CD4-positive, alpha-beta T cell (primary cell): ENCODE data around the gene HYDIN. TPM values are rescaled to one million over a fixed set of nuclear protein-coding genes. Genes with fewer than 3 reads are reported as not detected.
"Not testable (repeated sequence)": the region's sequence is repeated elsewhere in the genome, so short reads cannot be mapped to it uniquely, and the experiment has no call there.

Source experiments
- ATAC-seq: fragments of 200-7000 bp; cut with Tn5 transposase; one replicate; pipeline ENCODE4 v1.10.0; 2022; ENCODE audit warnings: mild to moderate bottlenecking; ENCODE audit not compliant: poor library complexity
- CTCF ChIA-PET: fragments of 350-600 bp; sonication (Branson Sonifier 250); formaldehyde crosslinking; loops from one replicate; lab custom pipeline; 2021; ENCODE audit warnings: antibody characterized with exemption, inconsistent platforms; lab: Charles Lee
- POLR2A ChIA-PET: fragments of 350-600 bp; sonication (Branson Sonifier 250); formaldehyde crosslinking; loops from one replicate; lab custom pipeline; 2021; ENCODE audit warnings: antibody characterized with exemption, inconsistent platforms; lab: Charles Lee
- DNase-seq, 14 experiments: peaks; one replicate each; pipeline ENCODE4 v3.0.0-alpha.2; 2013 to 2020; ENCODE audit warnings: mixed read lengths in 2 of 14
- H3K27ac ChIP-seq, 2 donors: one replicate each; pipeline versions ENCODE4 v1.5.1 to v1.7.0; 2013; ENCODE audit warnings: low read length in 2 of 2, low read depth in 1 of 2, mild to moderate bottlenecking in 1 of 2
- H3K27me3 ChIP-seq, 2 experiments: 1 replicate in 1 of 2; 2 replicates in 1 of 2; pipeline versions ENCODE4 v1.6.1 to v1.7.0; 2013; ENCODE audit warnings: low read length in 2 of 2, control low read depth in 1 of 2, mild to moderate bottlenecking in 1 of 2, moderate library complexity in 1 of 2; ENCODE audit not compliant: insufficient read depth in 2 of 2, control insufficient read depth in 1 of 2
- H3K36me3 ChIP-seq: one replicate; pipeline ENCODE4 v1.6.1; 2013; ENCODE audit warnings: low read length, control low read depth; ENCODE audit not compliant: insufficient read depth
- H3K4me1 ChIP-seq: one replicate; pipeline ENCODE4 v1.6.1; 2013; ENCODE audit warnings: low read length, control low read depth; ENCODE audit not compliant: insufficient read depth
- H3K4me3 ChIP-seq: one replicate; pipeline ENCODE4 v1.5.1; 2013; ENCODE audit warnings: mild to moderate bottlenecking, low read length, moderate library complexity
- H3K9me3 ChIP-seq, 2 experiments: 1 replicate in 1 of 2; 2 replicates in 1 of 2; pipeline versions ENCODE4 v1.6.1 to v1.7.0; 2013; ENCODE audit warnings: low read length in 2 of 2, mild to moderate bottlenecking in 2 of 2, control low read depth in 1 of 2, moderate library complexity in 1 of 2; ENCODE audit not compliant: control insufficient read depth in 1 of 2, insufficient read depth in 1 of 2
- H3K27ac Mint-ChIP-seq: one replicate; pipeline ENCODE4 v1.8.0; 2020; ENCODE audit warnings: mixed read lengths
- H3K27me3 Mint-ChIP-seq: one replicate; pipeline ENCODE4 v1.8.0; 2021; ENCODE audit warnings: mixed read lengths
- H3K36me3 Mint-ChIP-seq: one replicate; pipeline ENCODE4 v1.8.0; 2021; ENCODE audit warnings: low read depth, mixed read lengths
- H3K4me1 Mint-ChIP-seq: one replicate; pipeline ENCODE4 v1.8.0; 2021; ENCODE audit warnings: low read depth, mixed read lengths
- H3K4me3 Mint-ChIP-seq: one replicate; pipeline ENCODE4 v1.8.0; 2020; ENCODE audit warnings: mild to moderate bottlenecking, mixed read lengths
- H3K9me3 Mint-ChIP-seq: one replicate; pipeline ENCODE4 v1.8.0; 2020; ENCODE audit warnings: mixed read lengths
- intact Hi-C, 2 experiments: fragments of 100-400 bp; cut with DNase I in 1 of 2; cut with micrococcal nuclease in 1 of 2; formaldehyde crosslinking; loops; one replicate each; pipeline versions ENCODE4 v1.15.1 to v1.9.0; 2023 to 2025; cut with DNase I, micrococcal nuclease
- total RNA-seq, 174 experiments: library from RNA in 2 of 174; stranded (reverse) in 2 of 174; gene quantifications; one replicate each; pipeline ENCODE4 v1.2.3 and lab custom pipeline; 2021 to 2026

HYDIN gene
- total RNA-seq, 2 experiments from 2014 or later: not detected

DNA sequence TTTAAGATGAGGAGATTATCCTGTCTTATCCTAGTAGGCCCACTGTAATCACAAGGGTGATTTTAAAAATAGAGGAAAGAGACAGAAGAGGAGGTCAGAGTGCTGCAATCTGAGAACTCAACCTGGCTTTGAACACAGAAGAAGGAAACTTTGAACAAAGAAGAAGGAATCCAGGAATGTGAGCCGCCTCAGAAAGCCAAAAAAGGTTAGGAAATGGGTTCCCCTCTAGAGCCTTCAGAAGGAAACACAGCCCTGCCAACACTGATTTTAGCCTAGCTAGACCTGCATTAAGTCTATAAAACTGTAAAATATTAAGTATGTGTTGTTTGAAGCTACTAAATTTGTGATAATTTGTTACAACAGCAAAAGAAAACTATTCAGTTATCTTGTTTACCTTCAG, 149.7 kb downstream of the HYDIN start:
- H3K9me3 ChIP-seq, H3K9me3 Mint-ChIP-seq, H3K36me3 Mint-ChIP-seq, POLR2A ChIA-PET, H3K36me3 ChIP-seq, intact Hi-C loops, CTCF ChIA-PET, H3K4me3 Mint-ChIP-seq, H3K4me1 ChIP-seq, H3K27ac ChIP-seq, H3K27me3 ChIP-seq, H3K27me3 Mint-ChIP-seq, ATAC-seq, H3K4me1 Mint-ChIP-seq, H3K27ac Mint-ChIP-seq, H3K4me3 ChIP-seq, DNase-seq: not testable (repeated sequence)

DNA sequence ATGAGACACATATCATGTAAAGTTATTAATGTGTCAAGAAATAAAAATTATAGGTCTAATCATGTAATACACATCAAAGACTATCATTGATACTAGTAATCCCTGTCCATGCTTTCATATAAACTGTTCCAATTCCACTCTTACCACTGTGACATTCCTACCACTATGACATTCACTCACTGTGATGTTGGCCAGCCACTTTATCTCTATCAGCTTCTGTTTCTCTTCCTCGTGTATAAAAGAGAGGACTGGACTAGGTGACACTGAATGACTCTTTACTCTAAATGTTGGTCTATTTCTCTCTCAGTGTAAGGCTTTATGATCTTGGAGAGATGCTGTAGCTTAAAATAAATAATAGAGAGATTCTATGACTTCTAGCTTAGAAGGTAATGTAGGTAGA, 150.3 kb downstream of the HYDIN start:
- intact Hi-C loops, H3K27ac ChIP-seq, ATAC-seq, H3K27me3 ChIP-seq, H3K4me3 ChIP-seq, H3K36me3 Mint-ChIP-seq, H3K9me3 ChIP-seq, H3K4me1 Mint-ChIP-seq, H3K36me3 ChIP-seq, POLR2A ChIA-PET, H3K27me3 Mint-ChIP-seq, H3K27ac Mint-ChIP-seq, H3K9me3 Mint-ChIP-seq, CTCF ChIA-PET, DNase-seq, H3K4me3 Mint-ChIP-seq, H3K4me1 ChIP-seq: not testable (repeated sequence)

DNA sequence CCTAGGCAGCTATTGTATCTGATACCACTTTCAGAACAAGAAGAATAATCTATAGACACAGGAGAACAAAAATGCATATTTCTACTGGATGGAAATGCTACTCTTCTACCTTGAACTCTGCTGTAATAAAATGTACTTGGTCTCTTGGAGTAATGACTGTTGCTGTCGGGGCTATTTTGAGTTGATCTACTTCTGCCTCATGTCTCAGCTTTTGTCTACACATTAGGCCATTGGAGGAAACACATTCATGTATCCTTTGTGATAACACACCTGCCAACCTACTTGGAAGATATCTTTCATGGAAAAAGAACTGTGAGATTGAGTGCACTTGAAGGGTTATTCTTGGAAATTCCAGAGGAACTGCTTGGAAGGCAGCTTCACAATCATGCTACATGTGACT, 159.9 kb downstream of the HYDIN start:
- H3K27ac Mint-ChIP-seq, POLR2A ChIA-PET, H3K9me3 ChIP-seq, H3K27ac ChIP-seq, CTCF ChIA-PET, H3K27me3 Mint-ChIP-seq, intact Hi-C loops, H3K27me3 ChIP-seq, H3K4me3 Mint-ChIP-seq, H3K36me3 Mint-ChIP-seq, ATAC-seq, H3K4me1 ChIP-seq, DNase-seq, H3K4me1 Mint-ChIP-seq, H3K4me3 ChIP-seq, H3K9me3 Mint-ChIP-seq, H3K36me3 ChIP-seq: not testable (repeated sequence)

DNA sequence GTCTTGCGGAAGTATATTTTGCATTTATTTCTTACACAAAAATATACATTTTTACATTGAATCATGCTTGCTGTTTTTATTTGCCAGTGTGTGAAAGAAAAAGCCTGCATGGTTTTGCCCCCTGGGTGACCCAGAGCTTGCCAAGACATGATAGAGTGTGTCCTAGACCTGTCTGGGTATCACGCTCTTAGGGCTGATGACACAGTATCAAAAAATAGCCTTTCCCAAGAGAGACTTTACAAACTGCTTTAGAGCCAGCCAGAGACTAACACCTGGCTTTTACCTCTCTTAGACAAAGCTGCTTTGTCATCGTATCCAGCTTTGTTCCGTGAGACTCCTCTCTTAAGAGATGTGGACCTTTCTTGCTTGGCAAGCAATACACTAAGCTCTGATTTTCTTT, 160.7 kb downstream of the HYDIN start:
- POLR2A ChIA-PET, H3K4me1 Mint-ChIP-seq, CTCF ChIA-PET, H3K36me3 Mint-ChIP-seq, ATAC-seq, DNase-seq, H3K4me3 Mint-ChIP-seq, H3K9me3 Mint-ChIP-seq, intact Hi-C loops, H3K4me1 ChIP-seq, H3K27me3 ChIP-seq, H3K36me3 ChIP-seq, H3K27me3 Mint-ChIP-seq, H3K27ac Mint-ChIP-seq, H3K27ac ChIP-seq, H3K4me3 ChIP-seq, H3K9me3 ChIP-seq: not testable (repeated sequence)

DNA sequence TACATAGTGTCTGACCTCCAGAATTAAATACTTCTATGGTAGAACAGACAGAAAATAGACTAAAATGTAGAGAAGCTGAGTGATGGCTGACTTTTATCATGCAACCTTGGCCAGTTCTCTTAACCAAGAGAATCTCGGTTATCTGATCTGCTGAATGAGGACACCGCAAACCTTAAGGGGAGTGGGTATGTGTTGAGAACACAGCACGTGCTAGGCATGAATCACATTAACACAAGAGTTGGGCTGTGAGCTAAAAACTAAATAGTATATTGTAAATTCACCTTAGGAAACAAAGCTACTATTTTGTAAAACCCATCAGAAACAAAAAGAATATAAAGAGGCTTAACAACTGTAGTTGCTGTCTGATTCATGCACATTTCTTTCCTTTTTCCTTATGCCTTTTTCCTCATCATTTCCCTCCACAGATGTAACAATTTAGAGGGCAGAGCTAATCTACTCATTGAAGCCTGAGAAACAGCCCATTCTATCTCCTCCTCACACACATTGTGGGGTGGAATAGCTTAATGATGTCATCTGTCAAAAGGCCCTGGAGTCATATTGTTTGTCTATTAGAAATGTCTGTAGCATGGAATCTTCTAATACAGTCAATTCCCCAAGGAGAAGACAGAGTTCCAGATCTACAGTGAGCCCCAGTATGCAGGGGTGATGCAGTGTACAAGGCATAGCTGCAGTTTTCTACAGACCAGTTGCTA, 176.5 kb downstream of the HYDIN start:
- H3K4me1 Mint-ChIP-seq, intact Hi-C loops, H3K4me3 ChIP-seq, H3K27me3 ChIP-seq, DNase-seq, H3K36me3 ChIP-seq, H3K27me3 Mint-ChIP-seq, H3K27ac Mint-ChIP-seq, H3K27ac ChIP-seq, H3K36me3 Mint-ChIP-seq, H3K9me3 ChIP-seq, H3K9me3 Mint-ChIP-seq, H3K4me3 Mint-ChIP-seq, H3K4me1 ChIP-seq, ATAC-seq, CTCF ChIA-PET, POLR2A ChIA-PET: not testable (repeated sequence)

DNA sequence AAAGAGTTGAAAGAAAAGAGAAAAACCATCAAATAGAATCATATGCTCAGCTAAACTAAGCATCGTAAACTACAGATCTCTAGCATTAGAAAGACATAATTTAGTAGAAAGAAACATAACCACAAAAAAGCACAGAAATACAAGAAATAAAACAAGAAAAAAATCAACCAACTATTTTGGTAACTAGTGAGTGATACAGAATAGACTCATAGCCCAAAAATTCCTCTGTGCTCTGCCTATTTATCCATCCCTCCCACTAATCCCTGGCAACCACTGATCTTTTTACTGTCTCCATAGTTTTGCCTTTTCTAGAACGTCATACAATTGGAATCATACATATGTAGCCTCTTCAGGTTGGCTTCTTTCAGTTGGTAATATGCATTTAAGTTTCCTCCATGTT, 180.2 kb downstream of the HYDIN start:
- H3K4me1 Mint-ChIP-seq, intact Hi-C loops, H3K9me3 ChIP-seq, DNase-seq, H3K4me1 ChIP-seq, H3K4me3 Mint-ChIP-seq, H3K27me3 Mint-ChIP-seq, H3K36me3 Mint-ChIP-seq, CTCF ChIA-PET, H3K4me3 ChIP-seq, H3K27ac Mint-ChIP-seq, POLR2A ChIA-PET, H3K36me3 ChIP-seq, H3K27ac ChIP-seq, H3K27me3 ChIP-seq, H3K9me3 Mint-ChIP-seq, ATAC-seq: not testable (repeated sequence)

DNA sequence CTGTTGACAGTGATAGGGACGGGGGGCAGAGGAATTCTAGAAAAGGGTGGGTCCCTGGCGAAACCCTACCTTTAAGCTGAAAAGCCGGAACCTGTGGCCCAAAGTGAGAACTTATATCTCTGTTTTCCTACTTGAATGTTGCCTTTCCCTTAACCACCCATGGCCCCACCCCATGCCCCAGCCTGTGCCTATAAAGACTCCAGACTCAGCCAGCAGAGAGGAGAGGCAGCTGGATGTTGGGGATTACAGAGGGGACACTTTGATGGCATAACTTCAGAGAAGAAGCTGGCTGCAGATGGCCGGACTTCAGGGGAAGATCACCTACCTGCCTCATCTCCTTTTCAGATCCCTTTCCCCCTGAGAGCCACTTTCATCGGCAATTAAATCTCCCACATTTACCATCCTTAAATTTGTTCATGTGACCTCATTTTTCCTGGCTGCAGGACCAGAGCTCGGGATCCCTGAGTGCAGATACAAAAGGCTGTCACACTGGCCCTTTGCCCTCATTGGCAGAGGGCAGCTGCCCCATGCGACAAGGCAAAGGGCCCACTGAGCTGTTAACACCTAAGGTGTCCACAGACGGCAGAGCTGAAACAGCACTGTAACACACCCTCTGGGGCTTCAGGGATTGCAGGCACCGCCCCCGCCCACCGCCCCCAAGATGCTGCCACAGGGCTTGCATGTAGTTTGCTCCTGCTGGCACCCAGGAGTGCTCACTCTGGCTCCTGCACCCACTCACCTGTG, 191.0 kb downstream of the HYDIN start:
- intact Hi-C loops, H3K4me3 Mint-ChIP-seq, ATAC-seq, H3K4me1 ChIP-seq, H3K27ac ChIP-seq, H3K36me3 ChIP-seq, POLR2A ChIA-PET, H3K36me3 Mint-ChIP-seq, H3K9me3 Mint-ChIP-seq, H3K27me3 ChIP-seq, DNase-seq, H3K27ac Mint-ChIP-seq, CTCF ChIA-PET, H3K9me3 ChIP-seq, H3K27me3 Mint-ChIP-seq, H3K4me3 ChIP-seq, H3K4me1 Mint-ChIP-seq: not testable (repeated sequence)
